Erythroblast (primary cell): ENCODE measurements around the gene ATG12.

Source experiments
- GATA1 ChIP-seq: IDR thresholded peaks from 2 replicates; pipeline ENCODE4 v1.6.1; 2011; ENCODE audit warnings: low read depth, mild to moderate bottlenecking, control low read depth, low read length, moderate library complexity
- POLR2A ChIP-seq: IDR thresholded peaks from 2 replicates; pipeline ENCODE4 v1.6.1; 2011; ENCODE audit warnings: mild to moderate bottlenecking, low read length

DNA sequence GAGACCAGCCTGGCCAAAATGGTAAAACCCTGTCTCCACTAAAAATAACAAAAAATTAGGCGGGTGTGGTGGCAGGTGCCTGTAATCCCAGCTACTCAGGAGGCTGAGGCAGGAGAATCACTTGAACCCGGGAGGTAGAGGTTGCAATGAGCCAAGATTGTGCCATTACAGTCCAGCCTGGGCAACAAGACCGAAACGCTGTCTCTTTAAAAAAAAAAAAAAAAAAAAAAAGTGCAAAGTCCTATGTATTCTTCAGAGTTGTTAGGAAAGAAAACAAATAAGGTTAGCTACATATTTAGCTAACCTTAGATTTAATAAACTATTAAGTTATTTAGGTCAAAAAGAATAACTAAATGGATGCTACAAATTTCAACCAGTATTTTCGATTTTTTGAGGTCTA, 11.5 kb downstream of the ATG12 start:
- TF ChIP-seq POLR2A (no peak), GATA1 (no peak)
